ENCODE data around the gene RFXANK. TPM values are rescaled to one million over a fixed set of nuclear protein-coding genes. Genes with fewer than 3 reads are reported as not detected.

Gene RFXANK, protein sequence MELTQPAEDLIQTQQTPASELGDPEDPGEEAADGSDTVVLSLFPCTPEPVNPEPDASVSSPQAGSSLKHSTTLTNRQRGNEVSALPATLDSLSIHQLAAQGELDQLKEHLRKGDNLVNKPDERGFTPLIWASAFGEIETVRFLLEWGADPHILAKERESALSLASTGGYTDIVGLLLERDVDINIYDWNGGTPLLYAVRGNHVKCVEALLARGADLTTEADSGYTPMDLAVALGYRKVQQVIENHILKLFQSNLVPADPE
- polyA plus RNA-seq (2011; rRNA removed), result 53.3 and 79.9 TPM in 2 replicates
- 64.5 and 101 TPM in 2 replicates for polyA minus RNA-seq (2011; rRNA and poly(A)+ RNA removed)

DNA sequence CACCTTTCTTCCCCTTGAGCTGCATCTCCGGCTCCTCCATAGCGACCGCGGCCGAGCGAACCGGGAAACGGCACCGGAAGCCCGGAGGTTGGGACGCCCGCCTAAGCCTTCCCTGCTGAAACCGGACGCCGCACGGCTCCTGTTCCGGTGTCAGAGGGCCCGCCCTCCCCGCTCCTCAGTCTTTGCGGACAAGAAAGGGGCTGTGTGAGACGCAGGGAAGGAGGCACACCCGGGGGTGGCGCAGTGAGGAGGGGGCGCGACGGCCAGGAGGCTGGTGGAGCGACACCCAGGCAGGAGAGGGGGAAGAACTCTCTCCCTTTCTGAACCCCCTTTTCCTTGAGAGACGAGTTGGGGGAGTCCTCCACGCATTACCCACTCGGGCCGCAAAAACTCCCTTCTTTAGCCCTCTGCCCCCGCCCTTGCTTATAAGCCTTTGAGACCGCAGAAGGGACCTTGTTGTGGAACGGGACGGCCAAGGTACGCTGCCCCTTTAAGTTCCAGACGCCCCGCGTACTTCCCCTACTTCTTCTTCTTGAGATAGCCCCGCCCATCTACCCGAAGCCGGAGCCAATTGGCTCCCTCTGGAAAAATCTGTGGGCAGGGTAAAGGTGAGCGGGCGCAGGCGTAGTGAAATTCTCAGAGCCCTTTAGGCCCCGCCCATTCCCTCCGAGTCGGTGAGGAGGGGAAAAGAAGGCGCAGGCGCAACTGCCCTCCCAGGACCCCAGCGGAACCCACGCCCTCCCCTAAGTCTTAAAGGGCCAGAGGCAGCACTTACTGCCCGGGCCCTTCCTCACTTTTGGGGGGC, at the start of gene RFXANK, which contains the start of gene BORCS8:
Gene RFXANK, plus strand, starts transcription at position 181 of the 805 bp plus-strand sequence. CDS start 1,689 bp downstream, outside the sequence.
Gene BORCS8, minus strand, starts transcription at position 75 of the 805 bp plus-strand sequence. Its CDS starts 35 bp downstream, at position 40.
- H3K27ac ChIP-seq (ENCODE audit: low read depth, low read length), result peak within 1 kb of the TSS; percentile 98
- no peaks in the 10 kb centered on the region for H3K27me3 ChIP-seq (ENCODE audit: control insufficient read depth, insufficient read depth, low read length)
- H3K9me3 ChIP-seq (ENCODE audit: control insufficient read depth, insufficient read depth, low read length), result no peaks in the 10 kb centered on the region; the same call in 1 of the 2 replicates
- DNase-seq (ENCODE audit: low read depth, low spot score), result peak; percentile 98
- POLR2A ChIA-PET, result interaction anchor here (0.5 to 1.9 kb wide), 7 partner anchors 11 to 1773 kb away, joined by 3 to 22 read pairs (median 5); partner anchors contain the start of genes MVB12A and NR2C2AP
- CTCF ChIA-PET, result interaction anchor here (0.7 to 2.9 kb wide), 3 partner anchors 18 to 67 kb away, joined by 4 to 15 read pairs (median 6); no protein-coding TSS in a partner anchor
- H3K4me3 ChIP-seq (ENCODE audit: low read depth, low read length), result peak within 1 kb of the TSS; percentile 98
- TF ChIP-seq, protein P1, sequence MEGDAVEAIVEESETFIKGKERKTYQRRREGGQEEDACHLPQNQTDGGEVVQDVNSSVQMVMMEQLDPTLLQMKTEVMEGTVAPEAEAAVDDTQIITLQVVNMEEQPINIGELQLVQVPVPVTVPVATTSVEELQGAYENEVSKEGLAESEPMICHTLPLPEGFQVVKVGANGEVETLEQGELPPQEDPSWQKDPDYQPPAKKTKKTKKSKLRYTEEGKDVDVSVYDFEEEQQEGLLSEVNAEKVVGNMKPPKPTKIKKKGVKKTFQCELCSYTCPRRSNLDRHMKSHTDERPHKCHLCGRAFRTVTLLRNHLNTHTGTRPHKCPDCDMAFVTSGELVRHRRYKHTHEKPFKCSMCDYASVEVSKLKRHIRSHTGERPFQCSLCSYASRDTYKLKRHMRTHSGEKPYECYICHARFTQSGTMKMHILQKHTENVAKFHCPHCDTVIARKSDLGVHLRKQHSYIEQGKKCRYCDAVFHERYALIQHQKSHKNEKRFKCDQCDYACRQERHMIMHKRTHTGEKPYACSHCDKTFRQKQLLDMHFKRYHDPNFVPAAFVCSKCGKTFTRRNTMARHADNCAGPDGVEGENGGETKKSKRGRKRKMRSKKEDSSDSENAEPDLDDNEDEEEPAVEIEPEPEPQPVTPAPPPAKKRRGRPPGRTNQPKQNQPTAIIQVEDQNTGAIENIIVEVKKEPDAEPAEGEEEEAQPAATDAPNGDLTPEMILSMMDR (IDR thresholded peaks at IDR 0.05; ENCODE audit: low read depth, low read length), result no peak

DNA sequence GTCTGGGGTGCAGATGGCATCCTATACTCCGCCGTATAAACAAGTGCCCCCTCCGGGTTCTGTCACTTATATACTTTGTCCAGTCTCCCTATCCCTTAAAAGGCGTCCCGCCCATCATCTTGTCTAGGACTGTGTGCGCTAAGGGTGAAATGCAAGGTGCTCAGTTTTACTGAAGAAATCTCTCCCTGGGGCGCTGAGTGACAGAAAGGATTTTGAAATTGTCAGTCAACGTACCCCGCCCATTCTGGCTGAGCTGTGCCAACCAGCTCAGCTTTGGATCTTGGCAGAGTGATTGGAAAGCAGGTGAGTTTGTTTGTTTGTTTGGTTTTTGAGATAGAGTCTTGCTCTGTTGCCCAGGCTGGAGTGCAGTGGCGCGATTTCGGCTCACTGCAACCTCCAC, 49.7 kb upstream of the RFXANK start:
- H3K27me3 ChIP-seq (ENCODE audit: control insufficient read depth, insufficient read depth, low read length), result peaks cover 4% of the 10 kb centered on the region
- CTCF ChIA-PET, result interaction anchor here (1.2 to 2.9 kb wide), 2 partner anchors 32 to 147 kb away, joined by 3 to 14 read pairs; no protein-coding TSS in a partner anchor

DNA sequence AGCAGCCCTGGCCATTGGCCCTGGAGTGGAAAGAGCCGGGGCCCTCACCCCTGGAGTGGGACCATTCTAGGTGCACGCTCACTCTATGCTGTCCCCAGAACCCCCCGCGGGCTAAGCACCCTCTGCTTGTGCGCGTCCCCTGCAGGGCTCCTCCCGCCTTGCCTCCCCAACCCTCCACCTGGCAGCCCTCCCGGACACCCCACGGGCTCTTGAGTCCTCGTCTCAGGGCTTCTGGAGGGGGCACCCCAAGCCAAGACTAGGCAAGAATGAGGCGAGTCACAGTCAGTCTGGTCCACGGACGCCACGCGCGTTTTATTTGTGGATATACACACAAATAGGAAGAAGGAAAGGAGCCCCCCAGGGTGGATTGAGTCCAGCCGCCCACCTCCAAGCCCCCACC, 46.8 kb upstream of the RFXANK start:
- ChIA-PET CTCF (interaction anchor here (0.6 to 5.1 kb wide), 17 partner anchors 8 to 195 kb away, joined by 3 to 102 read pairs (median 3); partner anchors contain the start of genes BORCS8 and RFXANK), POLR2A (interaction anchor here (0.6 to 1.0 kb wide), 3 partner anchors 29 to 58 kb away, joined by 3 to 4 read pairs (median 3); partner anchors contain the start of gene NR2C2AP)
- TF ChIP-seq, protein P1 (IDR thresholded peaks at IDR 0.05; ENCODE audit: low read depth, low read length), result no peak
- H3K9me3 ChIP-seq (ENCODE audit: control insufficient read depth, insufficient read depth, low read length), result no peaks in the 10 kb centered on the region; the same call in 1 of the 2 replicates
- peaks cover 4% of the 10 kb centered on the region for H3K27me3 ChIP-seq (ENCODE audit: control insufficient read depth, insufficient read depth, low read length)
- no peak for DNase-seq (ENCODE audit: low read depth, low spot score)
- no peak overlapping the region for H3K27ac ChIP-seq (ENCODE audit: low read depth, low read length)
- H3K4me3 ChIP-seq (ENCODE audit: low read depth, low read length), result no peak overlapping the region

More for the DNA sequence above, 49.7 kb upstream of the RFXANK start:
- Histone ChIP-seq H3K27ac (ENCODE audit: low read depth, low read length) (no peak overlapping the region), H3K9me3 (ENCODE audit: control insufficient read depth, insufficient read depth, low read length) (peaks cover 3% of the 10 kb centered on the region; the same call in 1 of the 2 replicates), H3K4me3 (ENCODE audit: low read depth, low read length) (no peak overlapping the region)
- no peak for DNase-seq (ENCODE audit: low read depth, low spot score)
- TF ChIP-seq, protein P1 (IDR thresholded peaks at IDR 0.05; ENCODE audit: low read depth, low read length), result no peak
- POLR2A ChIA-PET, result no interaction called here

DNA sequence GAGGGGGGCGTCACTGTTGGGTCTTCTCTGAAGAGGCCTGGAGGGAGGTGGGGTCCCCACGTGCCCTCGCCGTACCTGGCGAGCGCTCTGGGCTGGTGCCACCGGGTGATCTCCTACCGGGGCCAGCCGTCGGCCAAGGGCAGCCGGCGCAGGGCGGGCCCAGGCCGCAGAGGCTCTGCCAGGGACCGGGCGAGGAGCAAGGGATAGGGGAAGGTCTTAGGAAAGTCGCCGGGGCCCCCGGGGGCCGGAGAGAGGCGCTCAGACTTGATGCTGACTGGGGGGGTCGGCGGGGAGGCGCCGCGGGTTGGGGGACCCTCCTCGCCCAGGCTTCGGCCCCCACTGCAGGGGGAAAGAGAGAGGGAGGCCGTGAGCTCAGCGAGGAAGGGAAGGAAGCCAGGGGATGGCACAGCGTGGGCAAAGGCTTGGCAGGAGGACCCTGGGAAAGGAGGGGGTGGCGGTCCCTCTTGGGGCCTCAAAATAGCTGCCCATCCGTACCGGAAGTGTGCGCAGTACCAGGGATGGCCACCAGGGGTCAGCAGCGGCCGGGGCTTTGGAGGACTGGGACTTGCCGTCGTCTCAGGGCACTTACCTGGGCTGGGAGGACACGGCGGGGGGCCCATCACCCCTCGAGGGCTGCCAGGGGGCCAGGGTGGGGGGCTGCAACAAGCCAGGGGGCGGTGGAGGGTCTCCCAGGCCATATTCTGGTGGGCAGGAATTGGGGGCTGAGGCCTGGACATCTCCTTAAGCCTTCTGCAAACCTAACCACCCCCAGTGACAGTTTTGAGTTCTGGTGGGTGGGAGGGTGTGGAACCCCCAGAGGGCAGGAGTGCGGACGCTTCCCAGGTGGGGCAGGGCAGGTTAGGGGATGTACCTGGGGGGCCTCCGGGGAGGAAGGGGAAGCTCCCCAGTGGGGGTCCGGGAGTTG, 46.1 kb upstream of the RFXANK start:
- Histone ChIP-seq H3K4me3 (ENCODE audit: low read depth, low read length) (no peak overlapping the region), H3K27ac (ENCODE audit: low read depth, low read length) (no peak overlapping the region), H3K9me3 (ENCODE audit: control insufficient read depth, insufficient read depth, low read length) (no peaks in the 10 kb centered on the region; the same call in 1 of the 2 replicates), H3K27me3 (ENCODE audit: control insufficient read depth, insufficient read depth, low read length) (peaks cover 4% of the 10 kb centered on the region)
- peak; percentile 29 for DNase-seq (ENCODE audit: low read depth, low spot score)
- POLR2A ChIA-PET, result interaction anchor here (0.6 to 1.0 kb wide), 3 partner anchors 29 to 57 kb away, joined by 3 to 4 read pairs (median 3); partner anchors contain the start of gene NR2C2AP
- CTCF ChIA-PET, result interaction anchor here (0.5 to 5.1 kb wide), 20 partner anchors 9 to 195 kb away, joined by 3 to 102 read pairs (median 3); partner anchors contain the start of genes BORCS8 and RFXANK
- TF ChIP-seq, protein P1 (IDR thresholded peaks at IDR 0.05; ENCODE audit: low read depth, low read length), result peak; percentile 91
